Measurements from ENCODE around the gene GAS6.

Gene GAS6

GRCh38 chr13:113859311-113860050 is 4.4 kb downstream of the GAS6 start:
- peak overlapping the region; percentile 91 for H3K4me3 ChIP-seq (ENCODE audit: low read depth, low read length)
- TF ChIP-seq, protein P1, sequence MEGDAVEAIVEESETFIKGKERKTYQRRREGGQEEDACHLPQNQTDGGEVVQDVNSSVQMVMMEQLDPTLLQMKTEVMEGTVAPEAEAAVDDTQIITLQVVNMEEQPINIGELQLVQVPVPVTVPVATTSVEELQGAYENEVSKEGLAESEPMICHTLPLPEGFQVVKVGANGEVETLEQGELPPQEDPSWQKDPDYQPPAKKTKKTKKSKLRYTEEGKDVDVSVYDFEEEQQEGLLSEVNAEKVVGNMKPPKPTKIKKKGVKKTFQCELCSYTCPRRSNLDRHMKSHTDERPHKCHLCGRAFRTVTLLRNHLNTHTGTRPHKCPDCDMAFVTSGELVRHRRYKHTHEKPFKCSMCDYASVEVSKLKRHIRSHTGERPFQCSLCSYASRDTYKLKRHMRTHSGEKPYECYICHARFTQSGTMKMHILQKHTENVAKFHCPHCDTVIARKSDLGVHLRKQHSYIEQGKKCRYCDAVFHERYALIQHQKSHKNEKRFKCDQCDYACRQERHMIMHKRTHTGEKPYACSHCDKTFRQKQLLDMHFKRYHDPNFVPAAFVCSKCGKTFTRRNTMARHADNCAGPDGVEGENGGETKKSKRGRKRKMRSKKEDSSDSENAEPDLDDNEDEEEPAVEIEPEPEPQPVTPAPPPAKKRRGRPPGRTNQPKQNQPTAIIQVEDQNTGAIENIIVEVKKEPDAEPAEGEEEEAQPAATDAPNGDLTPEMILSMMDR (IDR thresholded peaks at IDR 0.05; ENCODE audit: low read depth, low read length), result no peak

DNA sequence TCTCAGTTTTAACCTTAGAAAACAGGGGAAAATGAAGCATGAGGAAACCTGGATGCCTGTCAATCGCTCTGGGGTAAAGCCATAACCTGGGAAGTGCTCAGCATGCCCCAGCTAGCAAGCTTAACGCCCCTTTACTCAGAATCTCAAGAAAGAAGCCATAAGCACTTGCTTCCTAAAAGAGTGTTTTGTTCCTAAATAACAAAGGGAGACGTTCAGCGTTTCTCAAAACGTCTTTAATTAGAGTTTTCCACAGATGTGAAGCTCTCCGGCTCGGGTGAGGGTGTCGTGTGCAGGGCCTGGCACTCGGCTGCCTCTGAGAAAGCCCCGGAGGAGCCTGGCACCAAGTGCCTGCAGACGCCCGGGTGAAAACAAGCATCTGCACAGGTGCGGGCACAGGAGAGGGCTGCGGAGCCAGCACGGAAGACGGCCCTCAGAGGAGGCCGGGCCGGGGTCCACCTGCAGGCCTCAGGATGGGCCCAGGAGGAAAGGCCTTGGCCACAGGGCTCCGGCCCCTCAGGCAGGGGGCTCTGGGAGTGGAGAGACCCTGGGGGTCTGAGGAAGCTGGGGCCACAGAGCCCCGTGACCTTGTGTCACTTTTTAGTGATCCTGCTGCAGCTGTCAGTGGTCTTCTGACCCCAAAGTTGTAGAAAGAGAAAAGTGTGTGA is 6.2 kb downstream of the GAS6 start:
- TF ChIP-seq, protein P1 (IDR thresholded peaks at IDR 0.05; ENCODE audit: low read depth, low read length), result no peak

GRCh38 chr13:113856716-113857065 is 7.2 kb downstream of the GAS6 start:
- TF ChIP-seq, protein P1 (IDR thresholded peaks at IDR 0.05; ENCODE audit: low read depth, low read length), result no peak
- H3K4me3 ChIP-seq (ENCODE audit: low read depth, low read length), result peak overlapping the region; percentile 17

More for the DNA sequence above, 6.2 kb downstream of the GAS6 start:
- H3K4me3 ChIP-seq (ENCODE audit: low read depth, low read length), result no peak overlapping the region

DNA sequence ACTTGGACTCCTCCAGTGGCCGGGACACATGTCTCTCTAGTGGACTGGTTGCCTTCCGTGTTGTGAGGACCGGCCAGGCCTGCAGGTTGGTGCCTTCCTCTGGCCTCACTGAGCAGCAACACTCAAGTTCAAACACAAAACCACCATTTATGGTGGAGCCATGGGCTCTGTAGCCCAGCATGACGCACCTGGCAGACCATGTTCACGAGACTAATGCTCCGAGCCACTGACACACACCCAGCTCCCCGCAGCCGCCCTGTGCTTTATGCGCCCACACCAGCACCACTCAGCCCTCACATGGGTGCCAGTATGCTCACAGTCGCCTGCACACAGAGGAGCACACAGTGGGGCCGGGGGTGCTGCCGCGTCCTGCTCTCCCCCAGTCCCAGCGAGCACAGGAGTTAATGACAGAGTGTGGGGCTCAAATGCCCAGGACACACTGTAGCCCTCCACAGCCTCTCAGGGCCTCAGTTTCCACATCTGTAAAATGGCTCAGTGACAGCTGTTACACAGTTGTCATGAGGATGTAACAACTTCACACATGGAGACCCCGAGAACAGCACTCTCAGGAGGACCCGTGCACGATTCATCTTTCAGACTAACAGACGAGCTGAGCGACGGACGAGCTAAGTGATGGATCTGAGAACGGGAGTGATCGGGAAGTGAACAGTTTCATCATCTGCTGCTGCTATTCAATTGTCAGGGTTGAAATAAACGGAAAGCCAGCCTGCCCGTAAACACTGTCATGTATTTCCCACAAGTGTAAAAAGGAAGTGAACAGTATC is 7.8 kb downstream of the GAS6 start:
- no peak overlapping the region; the same call in none of the 2 replicates for H3K4me3 ChIP-seq (ENCODE audit: low read depth, low read length)
- TF ChIP-seq, protein P1 (IDR thresholded peaks at IDR 0.05; ENCODE audit: low read depth, low read length), result no peak

DNA sequence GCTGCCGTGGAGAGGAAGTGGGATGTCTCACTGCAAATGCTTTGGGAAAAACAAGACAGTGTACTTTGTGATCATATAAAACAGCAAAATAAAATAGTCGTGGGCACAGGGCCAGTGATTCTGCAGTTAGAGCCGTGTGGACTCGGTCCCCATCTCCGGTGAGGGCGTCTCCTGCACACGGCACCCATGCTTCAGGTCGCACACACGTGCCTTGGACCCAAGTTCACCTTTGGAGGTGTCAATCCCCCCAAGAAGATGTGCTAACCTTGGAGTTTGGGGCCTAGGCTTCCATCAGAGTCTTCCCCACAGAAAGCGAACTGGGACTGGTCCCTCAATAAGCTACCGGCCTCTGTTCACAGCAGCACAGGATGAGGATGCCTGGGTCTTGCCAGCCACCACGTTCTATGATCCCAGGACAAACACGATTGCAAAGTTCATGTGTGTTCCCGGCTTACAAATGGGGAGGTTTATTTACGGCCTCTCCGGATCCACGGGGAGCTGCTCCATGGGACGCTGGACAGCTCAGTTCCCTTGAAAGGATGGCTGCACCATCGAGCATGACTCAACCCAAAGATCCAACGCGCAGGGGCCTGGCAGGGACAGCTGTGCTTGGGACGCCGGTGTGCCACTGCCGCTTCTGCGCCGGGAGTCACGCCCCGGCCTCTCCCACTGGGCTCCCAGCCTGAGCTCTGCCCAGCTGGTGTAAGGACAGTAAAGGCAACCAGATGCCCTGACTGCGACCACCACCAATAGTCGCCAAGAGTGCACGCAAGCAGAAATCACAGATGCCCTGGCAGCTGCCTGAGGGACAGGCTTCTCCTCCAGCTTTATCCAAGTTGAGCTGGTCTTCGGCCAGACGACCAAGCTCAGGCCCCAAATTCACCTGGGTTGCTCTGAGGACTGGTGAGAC is 8.6 kb downstream of the GAS6 start:
- TF ChIP-seq, protein P1 (IDR thresholded peaks at IDR 0.05; ENCODE audit: low read depth, low read length), result no peak
- no peak overlapping the region for H3K4me3 ChIP-seq (ENCODE audit: low read depth, low read length)

GRCh38 chr13:113854238-113855011 is 9.5 kb downstream of the GAS6 start:
- TF ChIP-seq, protein P1 (IDR thresholded peaks at IDR 0.05; ENCODE audit: low read depth, low read length), result no peak
- no peak overlapping the region for H3K4me3 ChIP-seq (ENCODE audit: low read depth, low read length)
